Measurements from ENCODE around the gene SPOCK1. TPM values are rescaled to one million over a fixed set of nuclear protein-coding genes. Genes with fewer than 3 reads are reported as not detected.

The SPOCK1 gene
- total RNA-seq, 4 donors from 2014 or later, result 46.5 to 52.7 (median 51.4) TPM

GRCh38 chr5:137167187-137167586 lies 331.9 kb downstream of the SPOCK1 start:
- H3K27ac ChIP-seq, result no peak overlapping the region

GRCh38 chr5:137164961-137165360 lies 334.2 kb downstream of the SPOCK1 start:
- no peaks in the 10 kb centered on the region for H3K4me1 ChIP-seq
- no peaks in the 10 kb centered on the region for H3K36me3 ChIP-seq
- H3K27me3 ChIP-seq, result no peaks in the 10 kb centered on the region
- no peaks in the 10 kb centered on the region for H3K9me3 ChIP-seq
- no peak for ATAC-seq
- H3K27ac ChIP-seq, result no peak overlapping the region
- TF ChIP-seq CTCF (IDR thresholded peaks at IDR 0.05) (no peak), POLR2AphosphoS5 (IDR thresholded peaks at IDR 0.05) (no peak), EP300 (IDR thresholded peaks at IDR 0.05) (no peak), POLR2A (IDR thresholded peaks at IDR 0.05) (no peak)
- H3K4me3 ChIP-seq, result no peak overlapping the region
- no CpG with 5 or more reads among the region's 1 CpG for WGBS, 2 donors (ENCODE audit: low coverage in 1 of 2)

More at GRCh38 chr5:137167187-137167586, 331.9 kb downstream of the SPOCK1 start:
- no peak for TF ChIP-seq POLR2AphosphoS5 (IDR thresholded peaks at IDR 0.05)
- TF ChIP-seq CTCF (IDR thresholded peaks at IDR 0.05), result no peak
- Histone ChIP-seq H3K4me1 (no peaks in the 10 kb centered on the region), H3K36me3 (no peaks in the 10 kb centered on the region), H3K4me3 (no peak overlapping the region), H3K27me3 (no peaks in the 10 kb centered on the region), H3K9me3 (no peaks in the 10 kb centered on the region)
- no peak for ATAC-seq

GRCh38 chr5:137164536-137164935 lies 334.6 kb downstream of the SPOCK1 start:
- ATAC-seq, result no peak
- Histone ChIP-seq H3K4me1 (no peaks in the 10 kb centered on the region), H3K27ac (no peak overlapping the region), H3K36me3 (no peaks in the 10 kb centered on the region), H3K27me3 (no peaks in the 10 kb centered on the region), H3K4me3 (no peak overlapping the region), H3K9me3 (no peaks in the 10 kb centered on the region)
- TF ChIP-seq POLR2A (IDR thresholded peaks at IDR 0.05), result no peak
- TF ChIP-seq POLR2AphosphoS5 (IDR thresholded peaks at IDR 0.05), result no peak
- TF ChIP-seq CTCF (IDR thresholded peaks at IDR 0.05), result no peak
- no peak for TF ChIP-seq EP300 (IDR thresholded peaks at IDR 0.05)
- 100% methylated on average over 1 of the region's 1 CpG for WGBS, 2 donors (ENCODE audit: low coverage in 1 of 2)

- H3K9me3 ChIP-seq, result no peaks in the 10 kb centered on the region
- H3K4me1 ChIP-seq, result no peaks in the 10 kb centered on the region
- H3K27ac ChIP-seq, result no peak overlapping the region
- H3K4me3 ChIP-seq, result no peak overlapping the region
- WGBS, 2 donors (ENCODE audit: low coverage in 1 of 2), result 88 to 100% methylated on average over 1 of the region's 2 CpGs
- H3K36me3 ChIP-seq, result no peaks in the 10 kb centered on the region
- H3K27me3 ChIP-seq, result no peaks in the 10 kb centered on the region
- TF ChIP-seq EP300 (IDR thresholded peaks at IDR 0.05) (no peak), POLR2A (IDR thresholded peaks at IDR 0.05) (no peak), CTCF (IDR thresholded peaks at IDR 0.05) (no peak), POLR2AphosphoS5 (IDR thresholded peaks at IDR 0.05) (no peak)
- ATAC-seq, result no peak
Measured at GRCh38 chr5:137158691-137159090, 340.4 kb downstream of the SPOCK1 start.

GRCh38 chr5:137156180-137156579 lies 342.9 kb downstream of the SPOCK1 start:
- TF ChIP-seq EP300 (IDR thresholded peaks at IDR 0.05) (no peak), POLR2AphosphoS5 (IDR thresholded peaks at IDR 0.05) (no peak), POLR2A (IDR thresholded peaks at IDR 0.05) (no peak), CTCF (IDR thresholded peaks at IDR 0.05) (no peak)
- Histone ChIP-seq H3K4me1 (no peaks in the 10 kb centered on the region), H3K36me3 (no peaks in the 10 kb centered on the region), H3K9me3 (no peaks in the 10 kb centered on the region), H3K27me3 (no peaks in the 10 kb centered on the region), H3K4me3 (no peak overlapping the region), H3K27ac (no peak overlapping the region)
- ATAC-seq, result no peak
- WGBS, 2 donors (ENCODE audit: low coverage in 1 of 2), result 80 to 85% methylated on average over 4 of the region's 4 CpGs
